ENCODE measurements around the gene PROCA1. TPM values are rescaled to one million over a fixed set of nuclear protein-coding genes. Genes with fewer than 3 reads are reported as not detected.

PROCA1 gene
- total RNA-seq, 1 experiment from 2014 or later = 4.4 TPM

GRCh38 chr17:28665994-28666393 is 45.7 kb downstream of the PROCA1 start:
- TF ChIP-seq, protein P1, sequence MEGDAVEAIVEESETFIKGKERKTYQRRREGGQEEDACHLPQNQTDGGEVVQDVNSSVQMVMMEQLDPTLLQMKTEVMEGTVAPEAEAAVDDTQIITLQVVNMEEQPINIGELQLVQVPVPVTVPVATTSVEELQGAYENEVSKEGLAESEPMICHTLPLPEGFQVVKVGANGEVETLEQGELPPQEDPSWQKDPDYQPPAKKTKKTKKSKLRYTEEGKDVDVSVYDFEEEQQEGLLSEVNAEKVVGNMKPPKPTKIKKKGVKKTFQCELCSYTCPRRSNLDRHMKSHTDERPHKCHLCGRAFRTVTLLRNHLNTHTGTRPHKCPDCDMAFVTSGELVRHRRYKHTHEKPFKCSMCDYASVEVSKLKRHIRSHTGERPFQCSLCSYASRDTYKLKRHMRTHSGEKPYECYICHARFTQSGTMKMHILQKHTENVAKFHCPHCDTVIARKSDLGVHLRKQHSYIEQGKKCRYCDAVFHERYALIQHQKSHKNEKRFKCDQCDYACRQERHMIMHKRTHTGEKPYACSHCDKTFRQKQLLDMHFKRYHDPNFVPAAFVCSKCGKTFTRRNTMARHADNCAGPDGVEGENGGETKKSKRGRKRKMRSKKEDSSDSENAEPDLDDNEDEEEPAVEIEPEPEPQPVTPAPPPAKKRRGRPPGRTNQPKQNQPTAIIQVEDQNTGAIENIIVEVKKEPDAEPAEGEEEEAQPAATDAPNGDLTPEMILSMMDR (IDR thresholded peaks at IDR 0.05; ENCODE audit: insufficient read depth in 1 of 2, low read depth in 1 of 2, low read length in 1 of 2, severe bottlenecking in 1 of 2, unreplicated experiment in 1 of 2) = no peak
- CTCF ChIA-PET = no interaction called here
- peak in 1 of 2 experiments; percentile 12 for DNase-seq
- POLR2A ChIA-PET = no interaction called here
- H3K4me1 ChIP-seq = peaks cover 7% of the 10 kb centered on the region; the same call in 1 of the 2 replicates
- no peak overlapping the region for H3K4me3 ChIP-seq (ENCODE audit: low read depth, low read length)
- no peaks in the 10 kb centered on the region for H3K9me3 ChIP-seq
- Mint-ChIP-seq H3K9me3 (ENCODE audit: unreplicated experiment) (no peaks in the 10 kb centered on the region), H3K36me3 (ENCODE audit: insufficient read depth, unreplicated experiment) (peaks cover 59% of the 10 kb centered on the region), H3K27me3 (ENCODE audit: insufficient read depth, unreplicated experiment) (no peaks in the 10 kb centered on the region), H3K4me3 (ENCODE audit: unreplicated experiment) (no peak overlapping the region), H3K27ac (ENCODE audit: unreplicated experiment) (no peak overlapping the region), H3K4me1 (ENCODE audit: low read depth, unreplicated experiment) (peaks cover 25% of the 10 kb centered on the region)
- intact Hi-C loops (cut with micrococcal nuclease; ENCODE audit: unreplicated experiment) = no loop called here
- no peaks in the 10 kb centered on the region; the same call in 1 of the 2 replicates for H3K36me3 ChIP-seq (ENCODE audit: control insufficient read depth, insufficient read depth, low read length)
- no peaks in the 10 kb centered on the region for H3K27me3 ChIP-seq (replicated peaks; ENCODE audit: control insufficient read depth, insufficient read depth, low read length)
- no TSS peak for BruUV-seq (replicated peaks)

DNA sequence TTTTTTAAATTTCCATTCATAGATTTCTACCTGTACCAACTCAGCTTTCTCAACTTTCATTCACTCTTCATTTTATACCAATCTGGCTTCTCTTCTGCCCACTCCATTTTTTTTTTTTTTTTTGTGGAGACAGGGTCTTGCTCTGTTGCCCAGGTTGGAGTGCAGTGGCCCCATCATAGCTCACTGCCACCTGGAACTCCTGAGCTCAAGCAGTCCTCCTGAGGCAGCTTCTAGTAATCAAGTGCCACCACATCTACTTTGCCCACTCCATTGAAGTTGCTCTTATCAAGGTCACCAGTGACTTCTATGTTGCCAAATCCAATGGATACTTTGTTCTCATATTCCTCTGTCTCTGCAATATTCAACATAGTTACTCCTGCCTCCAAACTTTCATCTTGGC is 48.0 kb downstream of the PROCA1 start:
- Histone ChIP-seq H3K4me1 (peaks cover 14% of the 10 kb centered on the region; the same call in 1 of the 2 replicates), H3K9me3 (no peaks in the 10 kb centered on the region), H3K4me3 (ENCODE audit: low read depth, low read length) (no peak overlapping the region), H3K27me3 (replicated peaks; ENCODE audit: control insufficient read depth, insufficient read depth, low read length) (no peaks in the 10 kb centered on the region), H3K36me3 (ENCODE audit: control insufficient read depth, insufficient read depth, low read length) (no peaks in the 10 kb centered on the region; the same call in 1 of the 2 replicates)
- Mint-ChIP-seq H3K4me1 (ENCODE audit: low read depth, unreplicated experiment) (peaks cover 31% of the 10 kb centered on the region), H3K36me3 (ENCODE audit: insufficient read depth, unreplicated experiment) (peaks cover 66% of the 10 kb centered on the region), H3K9me3 (ENCODE audit: unreplicated experiment) (no peaks in the 10 kb centered on the region), H3K27me3 (ENCODE audit: insufficient read depth, unreplicated experiment) (no peaks in the 10 kb centered on the region), H3K27ac (ENCODE audit: unreplicated experiment) (peak overlapping the region; percentile 95), H3K4me3 (ENCODE audit: unreplicated experiment) (peak overlapping the region; percentile 89)
- TF ChIP-seq, protein P1 (IDR thresholded peaks at IDR 0.05; ENCODE audit: insufficient read depth in 1 of 2, low read depth in 1 of 2, low read length in 1 of 2, severe bottlenecking in 1 of 2, unreplicated experiment in 1 of 2) = no peak
- intact Hi-C loops (cut with micrococcal nuclease; ENCODE audit: unreplicated experiment) = no loop called here
- CTCF ChIA-PET = no interaction called here
- BruUV-seq (replicated peaks) = no TSS peak
- DNase-seq = no peak
- POLR2A ChIA-PET = no interaction called here

- Mint-ChIP-seq H3K4me3 (ENCODE audit: unreplicated experiment) (peak overlapping the region; percentile 89), H3K36me3 (ENCODE audit: insufficient read depth, unreplicated experiment) (peaks cover 73% of the 10 kb centered on the region), H3K27ac (ENCODE audit: unreplicated experiment) (peak overlapping the region; percentile 95), H3K4me1 (ENCODE audit: low read depth, unreplicated experiment) (peaks cover 31% of the 10 kb centered on the region), H3K27me3 (ENCODE audit: insufficient read depth, unreplicated experiment) (no peaks in the 10 kb centered on the region), H3K9me3 (ENCODE audit: unreplicated experiment) (no peaks in the 10 kb centered on the region)
- BruUV-seq (replicated peaks) = TSS peak; percentile 61
- CTCF ChIA-PET = interaction anchor here (0.9 to 2.5 kb wide), 5 partner anchors 10 to 64 kb away, joined by 3 to 26 read pairs (median 5); partner anchors contain the start of genes BLTP2 and TLCD1
- H3K27me3 ChIP-seq (replicated peaks; ENCODE audit: control insufficient read depth, insufficient read depth, low read length) = no peaks in the 10 kb centered on the region
- intact Hi-C loops (cut with micrococcal nuclease; ENCODE audit: unreplicated experiment) = loop anchor here (1.0 kb wide), 2 partner anchors 17 to 36 kb away; partner anchors contain the start of gene BLTP2
- TF ChIP-seq, protein P1 (IDR thresholded peaks at IDR 0.05; ENCODE audit: insufficient read depth in 1 of 2, low read depth in 1 of 2, low read length in 1 of 2, severe bottlenecking in 1 of 2, unreplicated experiment in 1 of 2) = no peak
- no peaks in the 10 kb centered on the region for H3K9me3 ChIP-seq
- peaks cover 14% of the 10 kb centered on the region; the same call in 1 of the 2 replicates for H3K4me1 ChIP-seq
- POLR2A ChIA-PET = interaction anchor here (0.6 to 2.2 kb wide), 16 partner anchors 9 to 223 kb away, joined by 3 to 27 read pairs (median 5); partner anchors contain the start of genes ALDOC, BLTP2, FAM222B and NEK8
- peaks cover 2% of the 10 kb centered on the region; the same call in 1 of the 2 replicates for H3K36me3 ChIP-seq (ENCODE audit: control insufficient read depth, insufficient read depth, low read length)
- DNase-seq = no peak
- H3K4me3 ChIP-seq (ENCODE audit: low read depth, low read length) = peak overlapping the region; percentile 80
Measured at GRCh38 chr17:28662527-28662829, 49.2 kb downstream of the PROCA1 start.

All from Caco-2 (cell line).